C4-2B (cell line): ENCODE measurements around the gene SLC11A2.

ENCODE experiments used
- H3K27ac ChIP-seq: fragments of 450-650 bp; 2 replicates; pipeline ENCODE4 v1.5.1; 2017
- CTCF ChIP-seq: fragments of 450-650 bp; conservative IDR thresholded peaks from 2 replicates; pipeline ENCODE4 v1.5.1; 2017; ENCODE audit warnings: mild to moderate bottlenecking
- ZFX ChIP-seq: fragments of 450-650 bp; IDR thresholded peaks from 2 replicates; pipeline ENCODE4 v1.6.1; 2017

Gene SLC11A2

GRCh38 chr12:51025836-51026638 is at the start of gene SLC11A2:
SLC11A2 (minus strand) TSS chr12:51026384; CDS start chr12:51010728, 15,656 bp downstream.
- peak within 1 kb of the TSS; percentile 98 for H3K27ac ChIP-seq
- TF ChIP-seq ZFX (peak; percentile 89), CTCF (no peak; the same call in 1 of the 2 replicates)

- no peak overlapping the region for H3K27ac ChIP-seq
- TF ChIP-seq CTCF (no peak), ZFX (no peak)
Measured at GRCh38 chr12:51075390-51075789, 49.2 kb upstream of the SLC11A2 start.

- H3K27ac ChIP-seq: no peak overlapping the region
- TF ChIP-seq CTCF (no peak), ZFX (no peak)
Measured at GRCh38 chr12:51071663-51072062, 45.5 kb upstream of the SLC11A2 start.

- TF ChIP-seq CTCF (no peak), ZFX (no peak)
- no peak overlapping the region for H3K27ac ChIP-seq
Measured at GRCh38 chr12:51070004-51070403, 43.8 kb upstream of the SLC11A2 start.

- H3K27ac ChIP-seq: no peak overlapping the region
Measured at GRCh38 chr12:51067771-51068170, 41.6 kb upstream of the SLC11A2 start.

GRCh38 chr12:51067229-51067628 is 41.0 kb upstream of the SLC11A2 start:
- H3K27ac ChIP-seq: no peak overlapping the region
- TF ChIP-seq ZFX: no peak
- TF ChIP-seq CTCF: no peak

More at GRCh38 chr12:51067771-51068170, 41.6 kb upstream of the SLC11A2 start:
- TF ChIP-seq CTCF: no peak
- TF ChIP-seq ZFX: no peak

GRCh38 chr12:51065530-51065929 is 39.3 kb upstream of the SLC11A2 start:
- TF ChIP-seq CTCF: no peak
- no peak for TF ChIP-seq ZFX
- H3K27ac ChIP-seq: no peak overlapping the region
